EL (cell line): ENCODE results near the gene FKRP.

ENCODE experiments used
- DNase-seq: peaks from one replicate; pipeline ENCODE4 v3.0.0-alpha.2; 2016

Gene FKRP

GRCh38 chr19:46719629-46720502 is 26.0 kb upstream of the FKRP start:
- no peak for DNase-seq

DNA sequence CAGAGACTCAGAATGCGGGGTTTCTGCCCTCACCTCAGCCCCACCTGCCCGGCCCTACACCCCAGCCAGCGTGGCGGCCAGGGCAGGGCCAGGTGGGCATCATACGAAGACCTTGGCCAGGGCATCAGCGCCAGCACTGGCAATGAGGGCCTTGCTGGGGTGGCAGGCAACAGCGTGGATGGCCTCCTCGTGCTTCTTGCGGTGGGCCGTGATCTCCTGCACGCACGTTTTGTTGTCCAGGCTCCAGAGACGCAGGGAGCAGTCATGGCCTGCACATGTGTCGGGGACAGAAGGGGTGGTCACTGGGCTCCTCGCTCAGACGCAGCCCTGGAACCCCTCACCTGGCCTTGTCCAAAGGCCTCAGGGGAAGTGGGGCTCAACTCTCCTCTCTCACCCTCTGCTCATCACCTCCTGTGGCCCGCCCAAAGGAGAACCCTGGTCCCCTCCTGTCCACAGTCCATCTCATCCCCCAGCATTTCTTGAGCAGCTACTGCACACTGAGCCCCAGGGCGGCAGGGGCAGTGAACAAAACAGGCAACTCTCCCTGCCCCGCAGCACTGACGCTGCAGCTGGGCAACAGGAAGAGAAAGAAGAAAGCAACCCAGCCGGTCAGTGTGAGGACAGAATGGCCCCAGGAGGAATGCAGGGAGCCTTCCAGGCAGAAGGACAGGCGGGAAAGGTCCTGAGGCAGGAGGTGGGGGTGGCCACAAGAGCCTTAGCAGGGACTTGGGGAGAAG is 25.2 kb upstream of the FKRP start:
- no peak for DNase-seq

- DNase-seq = no peak
Measured at GRCh38 chr19:46721269-46722003, 24.4 kb upstream of the FKRP start.

DNA sequence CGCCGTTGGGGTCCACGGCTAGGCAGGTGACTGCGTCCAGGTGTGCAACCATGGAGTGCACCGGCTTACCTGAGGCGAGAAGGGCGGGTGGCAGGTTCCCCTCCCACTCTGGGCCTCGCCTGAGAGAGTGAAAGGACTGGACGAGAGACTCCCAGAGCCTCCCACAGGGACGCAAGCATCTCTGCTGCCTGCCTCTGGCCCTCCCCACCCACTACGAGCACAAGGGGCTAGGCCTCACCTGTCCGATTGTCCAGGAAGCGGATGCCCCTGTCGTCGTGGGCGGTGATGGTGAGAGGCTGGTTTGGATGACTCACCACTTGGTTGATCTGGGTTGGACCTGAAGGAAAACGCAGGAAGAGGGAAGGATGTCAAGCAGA is 23.9 kb upstream of the FKRP start:
- DNase-seq = no peak

DNA sequence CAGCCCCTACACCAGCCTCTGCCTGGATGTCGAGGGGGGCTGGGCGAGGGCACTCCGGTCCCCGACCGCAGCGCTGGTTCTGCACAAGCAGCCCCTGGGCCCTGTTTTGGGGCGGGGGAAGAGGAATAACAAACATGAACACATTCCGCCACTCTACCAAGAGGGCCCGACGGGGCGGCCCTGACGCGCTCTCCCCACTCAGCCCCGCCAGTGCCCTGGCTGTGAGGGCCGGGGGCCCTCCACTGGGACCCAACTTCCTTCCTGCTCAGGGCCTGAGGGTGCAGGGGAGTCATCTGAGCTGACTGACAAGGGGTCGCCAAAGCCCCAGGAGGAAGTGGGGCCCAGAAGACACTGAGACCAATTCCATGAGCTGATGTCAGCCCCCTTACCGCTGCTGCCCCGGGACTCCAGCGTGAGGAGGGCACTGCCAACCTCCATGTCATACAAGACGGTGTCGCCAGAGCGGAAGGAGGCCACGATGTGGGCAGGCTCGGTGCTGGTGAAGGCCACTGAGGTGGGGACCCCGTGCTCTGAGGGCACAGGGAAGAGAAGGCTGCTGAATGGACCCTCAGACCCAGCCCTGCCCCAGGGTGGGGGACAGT is 23.3 kb upstream of the FKRP start:
- DNase-seq = no peak

GRCh38 chr19:46723023-46723461 is 22.8 kb upstream of the FKRP start:
- no peak for DNase-seq

DNA sequence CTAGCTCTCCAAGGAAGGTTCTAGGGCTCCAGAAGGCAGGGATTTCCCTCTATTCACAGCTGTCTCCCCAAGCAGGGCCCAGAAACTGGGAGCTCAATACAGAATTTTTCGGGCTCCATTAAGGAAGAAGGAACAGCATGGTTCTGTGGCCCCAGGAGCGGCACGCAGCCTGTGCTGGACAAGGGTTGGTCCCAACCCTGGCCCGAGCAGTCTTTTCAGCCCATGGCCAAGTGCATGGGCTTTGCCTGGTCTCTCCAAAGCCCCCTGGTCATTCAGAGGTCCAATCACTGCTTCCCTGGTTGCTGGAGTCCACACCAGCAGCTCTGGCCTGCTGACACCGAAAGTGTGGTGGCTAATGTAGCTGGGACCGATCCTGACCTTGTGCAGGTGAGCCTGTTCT is 22.4 kb upstream of the FKRP start:
- no peak for DNase-seq

- DNase-seq = no peak
Measured at GRCh38 chr19:46724468-46724867, 21.4 kb upstream of the FKRP start.

GRCh38 chr19:46725036-46725820 is 20.6 kb upstream of the FKRP start:
- DNase-seq = no peak

GRCh38 chr19:46725859-46726393 is 19.9 kb upstream of the FKRP start:
- no peak for DNase-seq

DNA sequence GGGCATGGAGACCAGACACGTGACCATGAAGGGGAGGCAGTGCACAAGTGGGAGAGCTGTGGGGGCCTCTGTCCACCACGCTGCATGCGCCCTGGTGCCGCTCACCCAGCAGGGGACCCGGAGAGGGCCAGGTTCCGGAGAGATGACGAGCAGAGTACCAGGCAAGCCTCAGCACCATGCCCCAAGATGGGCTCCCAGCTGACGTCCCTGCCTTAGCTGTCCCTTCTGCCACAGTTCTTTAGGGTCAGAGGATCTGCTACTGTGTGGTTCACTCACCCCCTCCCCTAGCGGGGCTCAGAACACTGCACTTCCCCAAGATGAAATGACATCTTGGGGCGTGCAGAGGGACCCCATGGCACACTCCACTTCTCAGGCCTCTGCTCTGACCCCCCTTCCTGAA is 19.3 kb upstream of the FKRP start:
- DNase-seq = no peak

- no peak for DNase-seq
Measured at GRCh38 chr19:46726971-46727501, 18.8 kb upstream of the FKRP start.

GRCh38 chr19:46727757-46728156 is 18.1 kb upstream of the FKRP start:
- DNase-seq = no peak

DNA sequence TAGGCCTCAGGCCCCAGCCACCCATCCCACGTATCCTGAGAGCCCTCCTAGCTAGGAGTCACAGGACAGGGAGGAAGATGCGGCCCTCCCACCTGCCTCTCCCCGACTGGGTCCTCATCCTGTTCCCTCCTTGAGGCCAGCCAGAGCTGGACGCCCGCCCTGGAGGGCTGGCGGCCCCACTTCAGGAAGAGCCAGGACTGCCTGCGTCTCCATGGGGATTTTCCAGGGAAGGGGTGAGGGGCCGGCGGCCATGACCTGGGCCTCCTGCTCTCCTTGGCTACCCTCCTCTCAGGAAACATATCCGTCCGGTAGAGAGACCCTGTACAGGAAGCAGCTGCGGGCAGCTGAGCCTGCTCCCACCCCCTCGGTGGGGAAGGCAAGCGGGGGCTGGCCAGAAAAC is 17.6 kb upstream of the FKRP start:
- no peak for DNase-seq

DNA sequence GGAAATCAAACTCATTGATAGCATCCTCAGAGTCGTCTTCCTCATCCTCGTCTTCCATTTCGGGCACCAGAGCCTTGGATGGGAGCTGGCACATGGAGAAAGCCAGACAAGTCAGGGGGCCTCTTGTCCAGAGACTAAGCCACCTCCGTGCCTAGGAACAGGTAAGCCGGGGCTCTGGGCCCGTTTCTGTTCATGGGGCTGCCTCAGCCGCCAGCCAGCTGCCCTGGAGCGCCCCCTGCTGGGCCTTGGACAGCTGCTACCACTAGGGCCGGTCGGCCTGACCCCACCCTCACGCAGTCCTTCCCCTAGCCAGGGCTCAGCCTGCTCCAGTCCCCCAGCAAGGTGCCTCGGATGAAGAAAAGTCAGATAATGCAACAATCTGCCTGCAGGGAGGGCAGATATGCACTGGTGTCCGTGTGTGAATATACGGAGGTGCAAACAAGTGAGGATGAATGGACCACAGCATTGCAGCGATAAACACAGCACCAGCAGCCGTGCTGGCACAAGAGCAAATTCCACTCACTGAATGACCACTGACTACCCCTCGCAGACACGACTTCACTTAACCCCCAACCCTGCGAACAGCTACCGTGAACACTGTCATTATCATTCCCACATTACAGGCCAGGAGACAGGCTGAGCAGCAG is 17.0 kb upstream of the FKRP start:
- DNase-seq = peak; percentile 55

DNA sequence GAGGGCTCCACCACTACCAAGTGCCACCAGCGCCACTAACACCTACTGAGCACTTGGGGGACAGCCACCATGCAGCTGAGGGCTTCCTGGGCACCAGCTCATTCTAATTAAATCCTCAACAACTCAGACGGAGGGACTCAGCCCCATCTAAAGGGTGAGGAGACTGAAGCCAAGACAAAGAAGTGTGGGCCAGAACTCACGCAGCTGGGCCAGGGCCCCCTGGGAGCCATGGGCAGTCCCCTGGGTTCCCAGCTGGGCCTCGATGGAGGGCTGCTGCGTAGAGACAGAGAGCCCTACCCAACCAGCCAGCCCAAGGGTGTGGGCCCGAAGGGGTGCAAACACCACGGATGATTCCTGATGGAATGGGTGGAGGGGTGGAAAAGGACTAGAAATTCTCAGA is 16.2 kb upstream of the FKRP start:
- no peak for DNase-seq

DNA sequence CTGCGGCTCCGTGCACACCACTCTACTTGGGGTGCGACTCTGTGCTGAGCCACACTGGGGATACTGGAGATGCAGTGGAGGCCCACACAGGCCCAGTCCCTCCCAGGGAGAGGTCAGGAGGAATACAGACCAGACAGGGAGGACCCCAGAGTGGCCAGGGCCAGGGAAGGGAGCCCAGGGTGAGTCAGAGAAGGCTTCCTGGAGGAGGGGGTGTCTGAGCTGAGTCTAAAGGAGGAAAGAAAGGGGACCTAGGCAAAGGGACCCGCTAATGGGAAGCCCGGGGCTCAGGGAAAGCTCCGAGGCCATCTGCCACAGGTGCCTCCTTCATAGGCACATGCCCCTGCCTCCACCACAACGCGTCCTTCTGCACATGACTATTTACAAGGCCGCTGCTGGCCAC is 15.7 kb upstream of the FKRP start:
- no peak for DNase-seq

GRCh38 chr19:46730595-46730994 is 15.3 kb upstream of the FKRP start:
- DNase-seq = no peak

DNA sequence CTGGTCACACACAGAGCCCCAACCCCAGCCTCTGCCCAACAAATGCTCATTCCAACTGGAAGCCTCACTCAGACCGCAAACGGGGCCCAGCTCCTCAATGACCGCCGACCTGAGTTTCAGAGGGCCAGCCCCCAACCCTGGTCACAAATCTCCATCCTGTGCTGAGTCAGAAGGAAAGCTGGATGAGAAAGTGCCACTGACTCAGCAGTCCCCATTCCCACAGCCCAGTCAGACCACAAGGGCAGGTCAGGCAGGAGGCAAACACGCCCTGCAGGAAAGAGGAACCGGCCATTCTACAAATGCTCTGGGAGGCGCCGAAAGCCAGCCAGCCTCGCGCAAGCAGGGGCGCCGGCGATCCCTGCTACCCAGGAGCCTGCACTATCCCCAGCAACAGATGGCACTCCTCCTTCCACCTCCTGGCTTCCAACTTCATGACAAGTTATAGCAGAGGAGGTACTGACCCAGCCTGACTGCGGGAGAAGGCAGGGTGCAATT is 14.8 kb upstream of the FKRP start:
- DNase-seq = peak; percentile 97

- no peak for DNase-seq
Measured at GRCh38 chr19:46731584-46731983, 14.3 kb upstream of the FKRP start.
